22Rv1 (cell line): ENCODE measurements around the gene ZFYVE28.

Experiments
- H3K27ac ChIP-seq: fragments of 450-650 bp; 2 replicates; pipeline ENCODE4 v1.5.1; 2017
- ZFX ChIP-seq: fragments of 450-650 bp; IDR thresholded peaks from 2 replicates; pipeline ENCODE4 v1.6.1; 2017; ENCODE audit warnings: antibody characterized with exemption, borderline replicate concordance
- TF ChIP-seq, protein P1 (sequence below): fragments of 450-650 bp; IDR thresholded peaks from 2 replicates; pipeline ENCODE4 v1.5.1; 2017; ENCODE audit warnings: mild to moderate bottlenecking

Gene ZFYVE28

DNA sequence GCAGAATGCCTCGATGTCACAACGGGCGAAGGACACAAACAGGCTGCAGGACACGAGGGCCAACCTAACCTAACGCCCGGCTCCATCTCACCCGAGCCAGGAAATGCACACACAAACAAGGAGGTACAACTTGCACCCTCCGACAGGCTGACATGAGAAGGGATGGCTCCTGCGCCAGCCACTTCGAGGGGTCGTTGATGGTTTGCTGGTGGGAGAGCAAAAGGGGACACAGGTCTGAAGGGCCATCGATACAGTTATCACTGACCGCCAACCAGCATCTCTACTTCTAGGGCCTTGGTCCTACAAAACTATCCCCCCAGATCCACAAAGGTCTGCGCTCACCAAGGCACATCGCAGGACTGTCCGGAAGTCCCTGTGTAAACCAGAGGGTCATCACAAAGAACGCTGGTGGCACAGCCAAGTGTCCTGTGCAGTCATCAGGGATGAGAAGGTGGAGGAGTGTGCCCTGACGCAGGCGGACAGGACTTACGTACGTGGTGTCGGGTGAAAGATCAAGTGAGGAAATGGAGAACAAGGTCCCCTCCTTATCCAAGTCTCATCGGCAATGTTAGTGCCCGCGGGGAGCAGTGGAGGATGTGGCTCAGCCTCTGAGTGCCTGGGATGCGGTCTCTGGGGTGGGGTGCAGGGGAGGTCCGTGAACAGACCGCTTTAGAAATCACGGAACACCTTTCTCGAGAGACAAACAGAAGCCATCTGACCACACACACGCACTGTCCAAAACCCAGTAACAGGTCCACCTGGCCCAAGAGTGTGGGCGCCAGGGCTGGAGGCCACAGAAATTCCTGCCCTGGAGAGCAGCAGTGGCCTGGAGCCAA lies 163.6 kb downstream of the ZFYVE28 start:
- TF ChIP-seq ZFX, result no peak
- TF ChIP-seq, protein P1, sequence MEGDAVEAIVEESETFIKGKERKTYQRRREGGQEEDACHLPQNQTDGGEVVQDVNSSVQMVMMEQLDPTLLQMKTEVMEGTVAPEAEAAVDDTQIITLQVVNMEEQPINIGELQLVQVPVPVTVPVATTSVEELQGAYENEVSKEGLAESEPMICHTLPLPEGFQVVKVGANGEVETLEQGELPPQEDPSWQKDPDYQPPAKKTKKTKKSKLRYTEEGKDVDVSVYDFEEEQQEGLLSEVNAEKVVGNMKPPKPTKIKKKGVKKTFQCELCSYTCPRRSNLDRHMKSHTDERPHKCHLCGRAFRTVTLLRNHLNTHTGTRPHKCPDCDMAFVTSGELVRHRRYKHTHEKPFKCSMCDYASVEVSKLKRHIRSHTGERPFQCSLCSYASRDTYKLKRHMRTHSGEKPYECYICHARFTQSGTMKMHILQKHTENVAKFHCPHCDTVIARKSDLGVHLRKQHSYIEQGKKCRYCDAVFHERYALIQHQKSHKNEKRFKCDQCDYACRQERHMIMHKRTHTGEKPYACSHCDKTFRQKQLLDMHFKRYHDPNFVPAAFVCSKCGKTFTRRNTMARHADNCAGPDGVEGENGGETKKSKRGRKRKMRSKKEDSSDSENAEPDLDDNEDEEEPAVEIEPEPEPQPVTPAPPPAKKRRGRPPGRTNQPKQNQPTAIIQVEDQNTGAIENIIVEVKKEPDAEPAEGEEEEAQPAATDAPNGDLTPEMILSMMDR, result no peak
- no peak overlapping the region for H3K27ac ChIP-seq

DNA sequence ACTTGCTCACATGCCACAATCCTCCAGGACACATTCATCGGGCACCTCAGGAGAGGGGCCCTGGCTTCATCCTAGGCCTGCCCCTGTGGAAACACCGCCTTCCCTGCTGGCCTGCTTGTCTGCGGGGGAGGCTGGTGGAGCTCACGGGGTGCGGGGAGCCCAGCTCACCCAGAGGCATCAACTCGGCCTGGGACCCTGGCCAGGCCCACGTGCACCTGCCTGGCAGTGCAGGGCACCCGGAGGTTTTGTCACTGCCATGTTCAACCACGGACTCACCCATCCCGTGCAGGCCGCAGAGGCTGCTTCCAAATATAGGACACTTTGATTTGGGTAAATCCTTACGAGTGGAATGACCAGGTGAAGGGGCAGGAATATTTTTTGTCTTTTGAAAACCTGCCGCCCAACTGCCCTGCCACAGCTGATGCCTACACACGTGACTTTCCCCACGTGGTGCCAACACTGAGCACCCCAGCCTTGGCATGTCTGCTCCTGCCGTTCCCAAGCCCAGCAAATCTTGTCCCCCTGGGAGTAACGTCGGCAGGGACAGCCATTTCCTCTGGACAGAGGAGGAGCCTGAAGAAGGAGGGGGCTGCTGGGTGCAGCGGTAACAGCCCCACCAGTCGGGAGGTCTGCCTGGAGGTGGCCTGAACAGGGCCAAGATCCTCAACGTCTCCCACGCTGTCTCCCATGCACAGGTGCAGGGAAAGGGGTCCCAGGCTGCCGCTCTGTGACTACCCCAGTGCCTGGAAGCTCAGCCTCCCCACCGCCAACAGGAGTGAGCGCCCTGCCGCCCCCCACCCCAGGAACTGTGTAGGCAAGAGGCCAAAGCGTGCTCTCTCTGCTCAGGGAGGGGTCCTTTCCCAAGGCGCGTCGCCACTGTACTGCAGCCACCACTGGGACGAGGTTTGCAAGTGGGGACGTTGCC lies 165.0 kb downstream of the ZFYVE28 start:
- no peak overlapping the region for H3K27ac ChIP-seq
- TF ChIP-seq ZFX, result no peak
- TF ChIP-seq, protein P1, result no peak

DNA sequence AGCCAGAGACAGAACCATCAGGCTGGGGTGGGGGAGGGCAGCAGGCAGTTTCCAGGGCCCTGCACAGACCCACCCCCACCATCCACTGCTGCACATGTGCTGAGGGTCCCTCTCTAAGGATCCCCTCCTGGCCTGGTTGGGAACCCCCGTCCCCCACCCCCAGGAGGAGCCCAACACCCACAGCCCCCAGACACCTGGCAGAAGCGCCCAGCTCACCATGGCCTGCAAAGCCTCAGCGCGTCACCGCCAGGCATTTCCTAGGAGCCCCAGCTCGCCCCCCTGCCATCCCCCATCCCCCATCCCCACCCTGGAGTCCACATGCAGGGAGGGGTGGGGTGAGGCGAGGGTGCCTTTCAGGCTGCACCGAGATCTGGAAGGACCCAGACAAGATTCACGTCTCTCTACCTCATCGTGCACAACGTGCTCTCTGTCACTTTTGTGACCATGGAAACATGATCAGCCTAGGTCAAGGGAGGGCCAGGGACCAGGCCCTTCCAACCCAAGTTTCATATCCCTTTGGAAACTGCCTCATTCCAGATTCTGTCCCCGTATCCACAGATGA lies 165.8 kb downstream of the ZFYVE28 start:
- no peak overlapping the region for H3K27ac ChIP-seq

DNA sequence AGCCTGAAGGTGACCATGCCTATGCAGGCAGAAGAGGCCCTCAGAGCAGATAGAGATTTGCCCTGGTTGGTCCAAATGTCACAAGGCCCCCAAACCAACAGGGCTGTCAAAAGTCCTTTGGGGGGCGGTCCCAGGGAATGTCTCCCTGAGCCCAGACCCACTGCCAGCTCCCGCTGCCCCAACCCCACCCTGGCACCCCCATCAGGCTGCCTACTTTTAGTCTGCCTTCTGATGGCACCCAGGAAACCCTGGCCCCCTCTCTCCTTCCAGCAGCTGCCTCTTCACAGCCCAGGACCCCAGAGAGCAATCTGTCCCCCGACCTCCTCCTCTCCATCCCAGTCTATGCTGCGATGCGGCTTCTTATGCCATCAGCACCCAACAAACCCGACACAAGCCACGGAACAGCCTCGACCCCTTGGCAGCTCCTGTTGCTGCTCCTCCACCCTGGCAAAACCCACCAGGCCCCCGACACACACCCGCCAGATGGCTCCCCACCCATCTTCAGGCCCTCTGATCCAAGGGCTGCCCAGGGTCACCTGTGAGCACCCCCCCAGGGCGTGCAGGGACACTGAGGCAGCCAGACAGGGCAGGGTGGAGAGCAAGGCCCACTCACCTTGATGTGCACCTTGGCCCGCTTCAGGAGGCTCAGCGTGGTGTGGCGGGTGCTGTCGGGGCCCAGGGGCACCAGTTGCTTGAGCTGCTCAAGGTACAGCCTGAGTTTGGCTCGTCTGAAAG lies 166.5 kb downstream of the ZFYVE28 start:
- no peak for TF ChIP-seq ZFX
- TF ChIP-seq, protein P1, result no peak
- H3K27ac ChIP-seq, result no peak overlapping the region

More for the DNA sequence above, 165.8 kb downstream of the ZFYVE28 start:
- TF ChIP-seq, protein P1, result no peak
- no peak for TF ChIP-seq ZFX

DNA sequence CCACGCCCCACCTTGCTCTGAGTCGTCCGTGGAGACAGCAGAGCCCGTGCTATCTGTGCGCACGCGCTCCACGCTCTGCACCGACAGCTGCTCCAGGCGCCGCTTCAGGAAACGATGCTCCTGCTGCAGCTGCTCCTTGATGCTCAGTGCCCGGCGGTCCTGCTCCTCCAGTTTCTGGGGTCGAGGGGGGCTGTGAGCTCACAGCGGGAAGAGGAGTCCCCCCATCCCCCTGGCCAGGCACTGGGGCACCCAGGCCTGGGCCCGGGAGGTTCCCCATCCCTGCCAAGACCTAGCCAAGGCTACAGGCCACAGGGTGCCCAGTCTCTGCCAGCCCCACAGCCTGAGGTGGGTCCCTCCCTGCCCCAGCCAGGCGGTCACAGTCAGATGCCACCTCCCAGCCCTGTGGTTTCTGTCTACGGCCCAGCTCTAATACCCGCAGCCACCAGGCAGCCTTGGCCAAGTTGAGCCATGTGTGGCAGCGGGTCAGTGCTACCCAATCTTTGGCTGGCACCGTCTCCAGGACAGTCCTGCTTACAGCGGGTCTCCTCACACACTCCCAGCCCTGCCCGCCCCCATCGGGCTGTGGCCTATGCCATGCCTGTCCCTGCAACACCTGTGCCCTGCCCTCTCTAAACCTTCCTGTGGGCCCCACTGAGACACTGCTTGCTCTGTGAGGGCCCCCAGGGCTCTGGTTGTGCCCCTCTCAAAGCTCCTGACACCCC lies 167.2 kb downstream of the ZFYVE28 start:
- H3K27ac ChIP-seq, result no peak overlapping the region
- TF ChIP-seq ZFX, result no peak
- TF ChIP-seq, protein P1, result no peak

DNA sequence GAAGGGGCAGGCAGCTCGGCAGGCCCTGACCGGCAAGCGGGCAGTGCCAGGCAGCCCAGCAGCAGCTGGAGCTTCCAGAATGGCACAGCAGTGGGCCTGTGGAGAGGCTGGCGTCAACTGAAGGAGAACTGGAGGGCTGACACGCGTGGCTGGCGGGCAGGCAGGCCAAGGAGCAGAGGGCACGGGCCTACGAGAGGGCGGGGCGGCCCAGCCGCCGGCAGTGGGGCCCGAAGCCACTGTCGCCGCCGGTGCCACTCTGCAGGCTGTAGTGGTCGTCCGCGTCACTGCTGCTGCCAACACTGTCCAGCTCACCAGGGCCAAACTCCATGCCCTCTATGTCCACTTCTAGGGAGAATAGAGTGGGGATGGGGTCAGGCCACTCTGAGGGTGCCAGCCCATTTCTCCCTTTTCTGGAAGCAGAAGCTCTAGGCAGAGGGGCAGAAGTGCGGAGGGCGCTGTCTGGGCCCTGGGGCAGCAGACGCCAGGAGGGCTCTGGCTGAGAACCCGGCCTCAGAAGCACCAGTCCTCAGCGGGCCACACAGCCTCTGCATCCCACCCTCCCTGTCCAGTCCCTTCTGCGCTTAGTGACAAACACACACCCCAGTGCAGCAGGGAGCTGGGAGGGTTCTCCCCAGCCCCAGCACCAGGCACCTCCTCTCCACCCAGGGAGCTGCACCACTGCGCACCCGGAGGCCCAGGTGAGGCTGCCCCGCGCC lies 167.9 kb downstream of the ZFYVE28 start:
- no peak overlapping the region for H3K27ac ChIP-seq
- TF ChIP-seq ZFX, result no peak
- TF ChIP-seq, protein P1, result no peak
